IMR-90 (cell line): ENCODE data around the gene SMC1A. TPM values are rescaled to one million over a fixed set of nuclear protein-coding genes. Genes with fewer than 3 reads are reported as not detected.

Source experiments
- ATAC-seq: fragments of 200-7000 bp; cut with Tn5 transposase; 2 replicates; pipeline ENCODE4 v1.9.1; 2020; ENCODE audit warnings: low read depth, mild to moderate bottlenecking, moderate library complexity
- BruUV-seq: library from RNA; stranded (reverse); fragments of 400-500 nt; replicated peaks from 2 replicates; lab custom pipeline; 2021; lab: Mats Ljungman, UMichigan
- CTCF ChIA-PET: fragments of 300-600 bp; formaldehyde crosslinking; extraction: SDS; loops from one replicate; lab custom pipeline; 2021; ENCODE audit warnings: antibody characterized with exemption; lab: Yijun Ruan, JAX
- POLR2A ChIA-PET: fragments of 300-600 bp; sonication (Branson Sonifier 250); formaldehyde crosslinking; loops from one replicate; lab custom pipeline; 2022; ENCODE audit warnings: antibody characterized with exemption; ENCODE audit not compliant: unreplicated experiment; lab: Charles Lee
- DNase-seq: peaks from one replicate; pipeline ENCODE4 v3.0.0; 2013
- H2AFZ ChIP-seq: replicated peaks from 2 replicates; pipeline ENCODE3; 2013; ENCODE audit warnings: low read length, mild to moderate bottlenecking; ENCODE audit not compliant: poor library complexity
- H2AK5ac ChIP-seq: 2 replicates; pipeline ENCODE4 v1.6.1; 2013; ENCODE audit warnings: low read depth, low read length, inconsistent platforms
- H2AK9ac ChIP-seq: replicated peaks from 2 replicates; pipeline ENCODE3; 2013; ENCODE audit warnings: mild to moderate bottlenecking, low read depth, low read length, moderate library complexity; ENCODE audit not compliant: poor library complexity
- H2BK120ac ChIP-seq: 2 replicates; pipeline ENCODE4 v1.6.1; 2013; ENCODE audit warnings: low read depth, low read length, inconsistent platforms
- H2BK15ac ChIP-seq: 3 replicates; pipeline ENCODE4 v1.6.1; 2013; ENCODE audit warnings: low read depth, low read length, inconsistent platforms
- H2BK20ac ChIP-seq: 2 replicates; pipeline ENCODE4 v1.6.1; 2013; ENCODE audit warnings: low read depth, mild to moderate bottlenecking, inconsistent platforms, low read length, moderate library complexity
- H2BK5ac ChIP-seq: 2 replicates; pipeline ENCODE4 v1.6.1; 2013; ENCODE audit warnings: mild to moderate bottlenecking, low read depth, low read length, inconsistent platforms; ENCODE audit not compliant: poor library complexity, severe bottlenecking
- H3K14ac ChIP-seq: replicated peaks from 2 replicates; pipeline ENCODE4 v1.6.1; 2013; ENCODE audit warnings: low read depth, low read length, inconsistent platforms
- H3K18ac ChIP-seq: 2 replicates; pipeline ENCODE4 v1.6.1; 2013; ENCODE audit warnings: low read depth, low read length, control low read depth
- H3K23ac ChIP-seq: 2 replicates; pipeline ENCODE4 v1.6.1; 2013; ENCODE audit warnings: low read depth, low read length, inconsistent platforms
- H3K27ac ChIP-seq: 2 replicates; pipeline ENCODE4 v1.5.1; 2013; ENCODE audit warnings: mild to moderate bottlenecking, control low read depth, low read length; ENCODE audit not compliant: insufficient read depth
- H3K27me3 ChIP-seq: 2 replicates; pipeline ENCODE4 v1.6.1; 2013; ENCODE audit warnings: low read length; ENCODE audit not compliant: control insufficient read depth, insufficient read depth
- H3K36me3 ChIP-seq: 2 replicates; pipeline ENCODE4 v1.6.1; 2013; ENCODE audit warnings: low read length, mixed read lengths; ENCODE audit not compliant: control insufficient read depth, insufficient read depth
- H3K4ac ChIP-seq: 2 replicates; pipeline ENCODE4 v1.6.1; 2013; ENCODE audit warnings: low read depth, low read length, inconsistent platforms
- H3K4me1 ChIP-seq: 2 replicates; pipeline ENCODE4 v1.6.1; 2013; ENCODE audit warnings: low read length, mixed read lengths; ENCODE audit not compliant: control insufficient read depth, insufficient read depth
- H3K4me2 ChIP-seq: 2 replicates; pipeline ENCODE4 v1.6.1; 2013; ENCODE audit warnings: low read depth, mild to moderate bottlenecking, control low read depth, low read length, moderate library complexity
- H3K4me3 ChIP-seq: 2 replicates; pipeline ENCODE4 v1.5.1; 2013; ENCODE audit warnings: low read depth, mild to moderate bottlenecking, control low read depth, low read length, moderate library complexity; ENCODE audit not compliant: insufficient read depth
- H3K56ac ChIP-seq: 2 replicates; pipeline ENCODE4 v1.6.1; 2013; ENCODE audit warnings: low read length, inconsistent platforms; ENCODE audit not compliant: insufficient read depth; ENCODE audit errors: extremely low read depth
- H3K79me1 ChIP-seq, 2 experiments: 2 replicates each; pipeline ENCODE4 v1.6.1; 2013; ENCODE audit warnings: low read length in 2 of 2, inconsistent platforms in 1 of 2, low read depth in 1 of 2
- H3K9ac ChIP-seq: 2 replicates; pipeline ENCODE4 v1.6.1; 2013; ENCODE audit warnings: low read depth, low read length, control low read depth
- H3K9me1 ChIP-seq: 2 replicates; pipeline ENCODE4 v1.6.1; 2013; ENCODE audit warnings: low read length, inconsistent platforms; ENCODE audit not compliant: insufficient read depth
- H3K9me3 ChIP-seq: 2 replicates; pipeline ENCODE4 v1.6.1; 2013; ENCODE audit warnings: low read length; ENCODE audit not compliant: control insufficient read depth, insufficient read depth
- H4K20me1 ChIP-seq: 2 replicates; pipeline ENCODE4 v1.6.1; 2013; ENCODE audit warnings: low read length, inconsistent platforms; ENCODE audit not compliant: insufficient read depth
- H4K5ac ChIP-seq: 2 replicates; pipeline ENCODE4 v1.6.1; 2013; ENCODE audit warnings: mild to moderate bottlenecking, low read depth, low read length, control low read depth
- H4K8ac ChIP-seq, 2 experiments: 2 replicates each; pipeline ENCODE4 v1.6.1; 2013; ENCODE audit warnings: low read depth in 2 of 2, low read length in 2 of 2, control low read depth in 1 of 2, inconsistent platforms in 1 of 2
- H4K91ac ChIP-seq: 2 replicates; pipeline ENCODE4 v1.6.1; 2013; ENCODE audit warnings: low read depth, low read length, inconsistent platforms; ENCODE audit not compliant: insufficient read depth
- CHD1 ChIP-seq: IDR thresholded peaks from 2 replicates; pipeline ENCODE4 v1.6.1; 2012; ENCODE audit warnings: low read depth, low read length, improper control_type of control experiment
- WGBS, 2 experiments: methylation state at CpG; one replicate each; pipeline versions ENCODE4 v1.1.5 to v1.1.7; 2013; ENCODE audit warnings: missing lambda C conversion rate in 2 of 2; ENCODE audit not compliant: insufficient read length in 1 of 2; ENCODE audit errors: extremely low coverage in 2 of 2; 5-methylcytosine and 5-hydroxymethylcytosine counted together
- dilution Hi-C: fragments of 300-500 bp; cut with HindIII; formaldehyde crosslinking; loops from one replicate; pipeline ENCODE4 v1.14.3; 2018; ENCODE audit warnings: low sequenced_read_pairs; ENCODE audit not compliant: unreplicated experiment
- in situ Hi-C: fragments of 300-500 bp; cut with MboI; formaldehyde crosslinking; loops from 3 replicates; pipeline ENCODE4 v1.14.3; 2019; ENCODE audit warnings: low sequenced_read_pairs, inconsistent platforms, mixed read lengths
- intact Hi-C: fragments of 100-400 bp; cut with micrococcal nuclease; formaldehyde crosslinking; loops from 2 replicates; pipeline ENCODE4 v1.10.0; 2022
- polyA plus RNA-seq, 3 experiments: library from polyadenylated mRNA; depleted of rRNA; stranded (reverse); fragments of >200 nt; gene quantifications; 2 replicates each; pipeline ENCODE4 v1.2.3, GENCODE V29; 2012; ENCODE audit warnings: low replicate concordance in 1 of 3
- total RNA-seq: library from RNA; depleted of rRNA; stranded (reverse); fragments of >200 nt; gene quantifications from 2 replicates; pipeline ENCODE4 v1.2.3, GENCODE V29; 2012

Gene SMC1A
- total and polyA plus RNA-seq, 2 of the 4 experiments (the other 2 are of a cell fraction), result 35.8 to 41.0 TPM

DNA sequence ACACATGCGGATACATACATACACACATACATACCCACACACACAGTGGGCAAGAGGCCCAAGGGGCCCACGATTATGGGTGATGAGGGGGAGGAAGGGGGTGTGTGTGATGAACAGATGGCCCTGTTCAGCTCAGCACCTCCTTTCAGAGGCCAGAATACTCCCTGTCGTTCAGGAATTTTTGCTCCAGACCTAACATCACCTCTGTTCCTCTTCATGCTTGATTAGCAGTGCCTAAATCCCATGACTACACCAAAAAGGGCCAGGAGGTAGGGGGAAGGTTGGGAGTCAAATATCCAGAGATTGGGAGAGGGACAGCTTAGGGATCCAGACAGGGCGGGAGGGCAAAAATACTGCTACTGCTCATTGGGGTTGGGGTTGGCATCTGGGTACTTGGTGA, 42.7 kb downstream of the SMC1A start:
- no peak for TF ChIP-seq CHD1
- Histone ChIP-seq H3K79me1 (no peaks in the 10 kb centered on the region), H3K4me2 (no peak overlapping the region), H2BK120ac (no peak overlapping the region), H3K14ac (no peak overlapping the region), H3K56ac (no peak overlapping the region), H3K4me3 (no peak overlapping the region), H3K18ac (no peak overlapping the region), H2AFZ (no peak overlapping the region), H4K5ac (no peak overlapping the region), H3K4me1 (peaks cover 6% of the 10 kb centered on the region; the same call in 1 of the 2 replicates), H2BK15ac (no peak overlapping the region), H3K27me3 (peaks cover 2% of the 10 kb centered on the region; the same call in 1 of the 2 replicates), H2AK5ac (no peak overlapping the region), H3K9me1 (peaks cover 3% of the 10 kb centered on the region; the same call in 1 of the 2 replicates), H2BK20ac (no peak overlapping the region), H4K8ac (no peak overlapping the region), H3K9ac (no peak overlapping the region), H2AK9ac (no peak overlapping the region), H3K27ac (no peak overlapping the region), H3K4ac (no peak overlapping the region), H3K9me3 (no peaks in the 10 kb centered on the region), H3K23ac (no peak overlapping the region), H4K91ac (no peak overlapping the region), H4K20me1 (no peaks in the 10 kb centered on the region), H3K36me3 (peaks cover 45% of the 10 kb centered on the region), H2BK5ac (no peak overlapping the region)
- no CpG with 5 or more reads among the region's 4 CpGs for WGBS, 2 experiments
- POLR2A ChIA-PET, result no interaction called here
- no peak for DNase-seq
- CTCF ChIA-PET, result interaction anchor here (0.6 kb wide), 1 partner anchor 73 kb away, joined by 3 read pairs; no protein-coding TSS in a partner anchor
- in situ Hi-C loops, result loop anchor here (10.0 kb wide), 1 partner anchor 65 kb away; no protein-coding TSS in a partner anchor
- BruUV-seq, result no TSS peak
- ATAC-seq, result no peak
- dilution Hi-C loops, result no loop called here
- intact Hi-C loops, result no loop called here
